Gastrocnemius medialis (tissue), 4 donors: ENCODE results near the gene IL31.

ENCODE experiments used
- POLR2A ChIP-seq, 2 donors: fragments of 450-650 bp; IDR thresholded peaks; one replicate each; pipeline ENCODE4 v1.6.1; 2017; ENCODE audit warnings: antibody characterized with exemption in 2 of 2, mild to moderate bottlenecking in 2 of 2, moderate library complexity in 2 of 2
- TF ChIP-seq, protein P1 (sequence below), 5 experiments: fragments of 450-650 bp in 3 of 5; fragments of 200-600 bp in 2 of 5; sonication (generic) in 2 of 5; IDR thresholded peaks in 4 of 5; conservative IDR thresholded peaks in 1 of 5; 1 replicate in 4 of 5; 2 replicates in 1 of 5; pipeline ENCODE4 v1.5.1; 2016 to 2019; ENCODE audit warnings: antibody characterized with exemption in 5 of 5, mild to moderate bottlenecking in 3 of 5, moderate library complexity in 3 of 5

DNA sequence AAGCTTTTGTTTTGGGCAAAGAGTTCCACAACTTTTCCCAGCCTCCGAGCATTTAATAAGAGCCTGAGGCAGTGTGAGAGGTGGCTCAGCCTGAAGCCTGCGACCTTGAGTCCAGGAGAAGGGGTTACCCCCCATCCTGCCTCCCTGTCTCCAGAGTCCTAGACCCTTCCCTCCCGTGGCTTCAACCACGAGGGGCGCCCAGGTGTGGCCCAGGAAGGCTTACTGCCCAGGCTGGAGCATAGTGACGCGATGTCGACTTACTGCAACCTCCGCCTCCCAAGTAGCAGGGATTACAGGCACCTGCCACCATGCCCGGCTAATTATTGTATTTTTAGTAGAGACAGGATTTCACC, 9.5 kb upstream of the IL31 start:
- TF ChIP-seq, protein P1, sequence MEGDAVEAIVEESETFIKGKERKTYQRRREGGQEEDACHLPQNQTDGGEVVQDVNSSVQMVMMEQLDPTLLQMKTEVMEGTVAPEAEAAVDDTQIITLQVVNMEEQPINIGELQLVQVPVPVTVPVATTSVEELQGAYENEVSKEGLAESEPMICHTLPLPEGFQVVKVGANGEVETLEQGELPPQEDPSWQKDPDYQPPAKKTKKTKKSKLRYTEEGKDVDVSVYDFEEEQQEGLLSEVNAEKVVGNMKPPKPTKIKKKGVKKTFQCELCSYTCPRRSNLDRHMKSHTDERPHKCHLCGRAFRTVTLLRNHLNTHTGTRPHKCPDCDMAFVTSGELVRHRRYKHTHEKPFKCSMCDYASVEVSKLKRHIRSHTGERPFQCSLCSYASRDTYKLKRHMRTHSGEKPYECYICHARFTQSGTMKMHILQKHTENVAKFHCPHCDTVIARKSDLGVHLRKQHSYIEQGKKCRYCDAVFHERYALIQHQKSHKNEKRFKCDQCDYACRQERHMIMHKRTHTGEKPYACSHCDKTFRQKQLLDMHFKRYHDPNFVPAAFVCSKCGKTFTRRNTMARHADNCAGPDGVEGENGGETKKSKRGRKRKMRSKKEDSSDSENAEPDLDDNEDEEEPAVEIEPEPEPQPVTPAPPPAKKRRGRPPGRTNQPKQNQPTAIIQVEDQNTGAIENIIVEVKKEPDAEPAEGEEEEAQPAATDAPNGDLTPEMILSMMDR (IDR thresholded peaks at IDR 0.05 in 4 of 5, conservative IDR thresholded peaks at IDR 0.05 in 1 of 5) = no peak
- TF ChIP-seq POLR2A (IDR thresholded peaks at IDR 0.05) = no peak
